NOMO-1 treated with DMSO at 0.1 percent for 48 hours (cell line): Measurements from ENCODE around the gene CTCFL.

Experiments used
- DNase-seq: peaks from one replicate; lab custom pipeline; 2025; ENCODE audit not compliant: unreplicated experiment; lab: John Stamatoyannopoulos, UW

CTCFL gene

DNA sequence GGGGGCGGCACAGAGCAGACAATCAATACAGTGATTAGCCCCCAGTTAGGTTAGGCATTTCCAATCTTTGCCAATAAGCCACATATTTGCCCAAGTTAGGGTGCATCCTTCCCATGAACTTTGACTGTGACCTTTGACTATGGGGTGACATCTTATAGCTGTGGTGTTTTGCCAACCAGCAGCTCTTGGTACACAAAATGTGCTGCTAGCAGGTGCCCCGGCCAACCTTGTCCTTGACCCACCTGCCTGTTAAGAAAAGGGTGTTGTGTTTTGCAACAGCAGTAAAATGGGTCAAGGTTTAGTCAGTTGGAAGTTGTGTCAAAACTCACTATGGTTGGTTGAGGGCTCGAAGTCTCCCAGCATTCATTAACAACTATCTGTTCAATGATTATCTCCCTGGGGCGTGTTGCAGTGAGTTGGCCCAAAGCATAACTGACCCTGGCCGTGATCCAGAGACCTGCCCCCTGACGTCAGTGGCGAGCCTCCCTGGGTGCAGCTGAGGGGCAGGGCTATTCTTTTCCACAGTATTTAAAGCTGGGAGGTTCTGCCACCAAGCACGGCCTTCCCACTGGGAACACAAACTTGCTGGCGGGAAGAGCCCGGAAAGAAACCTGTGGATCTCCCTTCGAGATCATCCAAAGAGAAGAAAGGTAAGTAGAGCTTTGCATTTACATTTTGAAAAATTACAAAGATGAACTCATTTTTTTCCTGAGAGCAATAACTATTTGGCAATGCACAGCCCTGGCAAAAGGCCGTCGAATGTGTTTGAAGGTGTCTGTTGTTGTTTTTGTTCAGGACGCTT, 35.8 kb upstream of the CTCFL start, which contains the start of gene PCK1:
PCK1 (plus strand) TSS at position 557 of the 802 bp plus-strand sequence. CDS start 302 bp downstream, outside the sequence.
- DNase-seq, result no peak

GRCh38 chr20:57559658-57560553, 35.0 kb upstream of the CTCFL start:
- DNase-seq, result no peak

- DNase-seq, result no peak
These were observed 34.3 kb upstream of the CTCFL start for GRCh38 chr20:57559289-57559634.

- DNase-seq, result no peak
These were observed 33.8 kb upstream of the CTCFL start for GRCh38 chr20:57558614-57559288.

GRCh38 chr20:57557926-57558613, 33.1 kb upstream of the CTCFL start:
- no peak for DNase-seq

GRCh38 chr20:57556980-57557274, 32.0 kb upstream of the CTCFL start:
- DNase-seq, result no peak

DNA sequence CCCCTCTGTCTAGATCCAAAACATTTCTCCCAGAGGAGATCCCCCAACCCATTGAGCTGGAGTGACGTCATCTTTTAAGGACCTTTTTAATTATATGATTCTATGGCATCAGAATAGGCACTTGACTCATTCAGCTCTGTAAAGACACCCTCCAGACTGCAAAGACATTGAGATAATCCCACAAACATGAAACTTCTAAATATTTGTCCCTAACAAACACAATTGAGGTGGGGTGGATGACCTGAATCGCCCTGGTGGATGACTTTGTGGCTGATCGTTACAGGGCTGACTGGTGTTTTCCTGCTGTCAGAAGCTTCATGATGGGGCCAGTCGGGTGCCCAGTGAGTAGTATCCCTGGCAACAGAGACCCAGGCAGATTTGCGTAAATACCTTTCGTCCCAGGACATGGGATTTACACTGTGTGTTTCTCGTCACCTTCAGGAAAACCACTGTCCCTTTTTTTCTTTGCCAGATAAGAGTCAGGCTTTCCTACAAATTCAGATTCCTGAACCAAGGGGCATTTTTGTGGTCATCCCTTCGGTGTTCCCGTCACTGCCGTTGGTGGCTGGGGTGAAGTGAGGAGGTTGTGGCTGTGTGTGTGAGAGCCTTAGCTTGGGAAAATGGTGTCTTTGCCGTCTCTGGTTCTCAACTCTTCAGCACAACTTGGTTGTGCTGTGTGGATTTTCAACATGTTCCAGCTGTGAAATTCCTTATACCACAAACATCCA, 30.7 kb upstream of the CTCFL start:
- DNase-seq, result no peak

GRCh38 chr20:57553376-57554018, 28.6 kb upstream of the CTCFL start:
- DNase-seq, result no peak

GRCh38 chr20:57552471-57552870, 27.5 kb upstream of the CTCFL start:
- no peak for DNase-seq

DNA sequence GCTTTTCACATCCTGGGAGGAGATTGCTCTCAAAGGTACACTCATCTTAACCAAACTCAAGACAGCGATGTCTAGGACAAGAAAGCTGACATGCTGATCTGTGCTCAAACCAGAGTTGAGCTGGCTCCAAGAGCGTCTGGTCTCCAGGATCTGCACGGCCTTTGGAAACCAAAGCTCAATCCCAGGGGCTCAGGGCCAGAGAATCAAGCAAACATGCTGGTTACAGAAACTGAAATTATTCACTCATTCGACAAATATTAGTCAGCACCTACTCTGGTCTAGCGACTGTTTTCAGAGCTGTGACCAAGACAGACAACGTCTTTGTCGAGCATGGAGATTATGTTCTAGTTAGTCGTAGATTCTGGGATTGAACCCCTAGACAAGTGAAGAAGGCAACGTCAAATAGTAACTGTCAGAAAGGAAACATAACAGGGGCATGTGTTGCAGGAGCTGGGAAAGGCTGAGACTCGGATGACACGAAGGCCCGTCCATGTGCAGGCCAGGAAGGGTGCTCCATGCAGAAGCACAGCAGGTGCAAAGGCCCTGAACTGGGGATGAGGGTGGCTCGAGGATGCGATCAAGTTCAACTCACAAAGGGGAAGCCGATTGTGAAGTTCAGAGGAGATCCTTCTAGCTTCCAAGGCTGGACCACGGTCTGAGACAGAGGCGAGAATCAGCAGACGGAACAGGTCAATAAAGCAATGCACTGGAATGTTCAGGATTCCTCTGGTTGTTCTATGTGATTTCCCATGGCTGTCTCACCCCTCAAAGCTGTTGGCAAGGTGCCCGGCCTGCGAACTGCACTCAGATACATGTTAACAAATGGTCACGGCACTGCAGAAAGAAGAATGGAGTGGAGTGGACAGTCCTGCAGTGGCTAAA, 23.5 kb upstream of the CTCFL start:
- no peak for DNase-seq

GRCh38 chr20:57546956-57547649, 22.2 kb upstream of the CTCFL start:
- no peak for DNase-seq

- no peak for DNase-seq
These were observed 21.2 kb upstream of the CTCFL start for GRCh38 chr20:57545927-57546662.

DNA sequence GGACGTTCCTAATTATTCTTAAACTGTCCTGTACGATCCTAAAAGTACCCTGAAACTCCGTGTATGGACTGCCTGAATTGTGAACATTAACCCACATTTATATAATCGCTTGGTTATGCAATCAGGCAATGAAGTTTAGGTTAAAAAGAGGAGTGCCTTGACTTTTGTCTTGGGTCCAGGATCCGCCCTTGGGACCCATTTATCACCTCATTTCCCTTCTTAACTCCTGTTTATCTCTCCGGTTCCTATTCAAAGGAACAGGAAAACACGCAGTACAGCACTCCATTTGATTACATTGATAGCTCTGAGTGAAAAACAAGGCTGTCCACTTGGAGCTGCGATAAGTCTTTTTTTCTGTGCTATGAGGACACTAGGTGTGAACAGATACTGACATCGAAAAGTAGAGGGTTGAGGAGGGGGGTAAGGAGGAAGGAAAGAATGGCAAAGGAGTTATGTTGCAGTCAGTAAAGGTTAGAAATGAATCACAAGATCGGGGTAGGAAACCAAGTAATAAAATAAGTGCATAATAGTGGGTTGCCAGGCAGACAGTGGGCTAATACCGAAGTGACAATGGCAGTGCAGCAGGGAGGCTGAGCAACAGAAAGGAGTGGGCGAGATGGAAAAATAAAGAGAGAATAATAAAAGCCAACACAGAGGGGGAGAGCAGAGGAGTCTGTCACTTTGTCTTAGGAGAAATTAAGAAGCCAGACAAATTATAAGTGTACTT, 20.1 kb upstream of the CTCFL start:
- no peak for DNase-seq

GRCh38 chr20:57543754-57544153, 18.8 kb upstream of the CTCFL start:
- DNase-seq, result no peak

GRCh38 chr20:57540890-57541580, 16.1 kb upstream of the CTCFL start:
- no peak for DNase-seq

GRCh38 chr20:57539889-57540288, 14.9 kb upstream of the CTCFL start:
- DNase-seq, result no peak
